ENCODE data around the gene MACROD2.

GRCh38 chr20:14992961-14993360, 997.6 kb downstream of the MACROD2 start:
- TF ChIP-seq CTCF (IDR thresholded peaks at IDR 0.05) = no peak
- TF ChIP-seq POLR2A (IDR thresholded peaks at IDR 0.05) = no peak
- TF ChIP-seq POLR2AphosphoS5 (IDR thresholded peaks at IDR 0.05) = no peak
